A673 (cell line): ENCODE data around the gene GSG1L. TPM values are rescaled to one million over a fixed set of nuclear protein-coding genes. Genes with fewer than 3 reads are reported as not detected.

Experiments
- BruUV-seq: library from RNA; stranded (reverse); fragments of 400-500 nt; replicated peaks from 2 replicates; lab custom pipeline; 2021; lab: Mats Ljungman, UMichigan
- CTCF ChIA-PET: fragments of 300-600 bp; sonication (Branson Sonifier 250); formaldehyde crosslinking; loops from one replicate; lab custom pipeline; 2022; ENCODE audit warnings: antibody characterized with exemption; lab: Charles Lee
- POLR2A ChIA-PET: fragments of 300-600 bp; sonication (Branson Sonifier 250); formaldehyde crosslinking; loops from one replicate; lab custom pipeline; 2022; ENCODE audit warnings: antibody characterized with exemption; ENCODE audit not compliant: low non-redundant PET; lab: Charles Lee
- DNase-seq: peaks from one replicate; pipeline ENCODE4 v3.0.0-alpha.2; 2015; ENCODE audit warnings: low spot score
- H3K27ac ChIP-seq: fragments of 200-600 bp; sonication (generic); 2 replicates; pipeline ENCODE4 v1.5.1; 2016; ENCODE audit warnings: mixed run types, low read depth, mild to moderate bottlenecking, mixed read lengths, antibody characterized with exemption, low read length; ENCODE audit not compliant: poor library complexity, severe bottlenecking
- H3K27me3 ChIP-seq: fragments of 200-600 bp; sonication (generic); replicated peaks from 2 replicates; pipeline ENCODE4 v1.6.1; 2017; ENCODE audit warnings: mixed run types, low read depth, mild to moderate bottlenecking, mixed read lengths, antibody characterized with exemption, low read length; ENCODE audit not compliant: insufficient read depth, poor library complexity
- H3K36me3 ChIP-seq: fragments of 200-600 bp; sonication (generic); 2 replicates; pipeline ENCODE4 v1.6.1; 2016; ENCODE audit warnings: mixed run types, mild to moderate bottlenecking, mixed read lengths, antibody characterized with exemption, low read length; ENCODE audit not compliant: insufficient read depth, poor library complexity, severe bottlenecking
- H3K4me1 ChIP-seq: fragments of 200-600 bp; sonication (generic); 2 replicates; pipeline ENCODE4 v1.6.1; 2017; ENCODE audit warnings: mixed run types, mild to moderate bottlenecking, mixed read lengths, antibody characterized with exemption, low read length; ENCODE audit not compliant: insufficient read depth, poor library complexity, severe bottlenecking
- H3K4me3 ChIP-seq: fragments of 200-600 bp; sonication (generic); 2 replicates; pipeline ENCODE4 v1.5.1; 2016; ENCODE audit warnings: low read depth, mixed run types, mild to moderate bottlenecking, mixed read lengths, low read length; ENCODE audit not compliant: poor library complexity, severe bottlenecking
- H3K9me3 ChIP-seq: fragments of 200-600 bp; sonication (generic); 2 replicates; pipeline ENCODE4 v1.6.1; 2016; ENCODE audit warnings: mixed run types, low read depth, mild to moderate bottlenecking, mixed read lengths, antibody characterized with exemption, low read length; ENCODE audit not compliant: poor library complexity, severe bottlenecking
- EZH2 ChIP-seq: fragments of 200-600 bp; sonication (generic); IDR thresholded peaks from 2 replicates; pipeline ENCODE4 v1.6.1; 2017; ENCODE audit warnings: borderline replicate concordance, low read depth, mild to moderate bottlenecking, mixed read lengths, antibody characterized with exemption, low read length; ENCODE audit not compliant: poor library complexity, severe bottlenecking
- intact Hi-C: fragments of 100-400 bp; cut with micrococcal nuclease; formaldehyde crosslinking; loops from one replicate; pipeline ENCODE4 v1.10.0; 2022; ENCODE audit not compliant: unreplicated experiment
- total RNA-seq: library from RNA; stranded (reverse); gene quantifications from 2 replicates; pipeline ENCODE4 v1.2.3, GENCODE V29; 2021
- TF ChIP-seq, protein P1 (sequence below): fragments of 300-800, 200-600 bp; sonication (generic); conservative IDR thresholded peaks from 2 replicates; pipeline ENCODE4 v1.5.1; 2017; ENCODE audit warnings: low read depth, mild to moderate bottlenecking, antibody characterized with exemption, low read length, moderate library complexity, mixed read lengths

The GSG1L gene
- total RNA-seq, 1 experiment from 2014 or later, result not detected

DNA sequence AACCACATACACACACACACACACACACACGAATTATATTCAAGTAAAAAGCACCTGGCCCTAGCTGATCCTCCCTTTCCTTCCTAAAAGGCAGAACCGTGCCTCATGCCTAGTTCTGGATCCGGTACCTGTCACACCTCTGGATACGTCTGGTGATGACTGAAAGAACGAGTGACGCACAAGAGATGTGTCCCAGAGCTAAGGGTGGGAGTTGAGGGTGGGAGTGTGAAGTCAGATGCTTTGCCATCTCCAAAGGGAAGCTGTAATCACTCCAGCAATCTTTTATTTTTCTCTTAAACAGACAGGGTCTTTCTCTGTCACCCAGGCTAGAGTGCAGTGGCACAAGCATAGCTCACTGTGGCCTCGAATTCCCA lies 26.5 kb upstream of the GSG1L start:
- POLR2A ChIA-PET, result interaction anchor here (0.7 to 0.9 kb wide), 3 partner anchors 15 to 39 kb away, joined by 3 to 4 read pairs (median 3); no protein-coding TSS in a partner anchor

DNA sequence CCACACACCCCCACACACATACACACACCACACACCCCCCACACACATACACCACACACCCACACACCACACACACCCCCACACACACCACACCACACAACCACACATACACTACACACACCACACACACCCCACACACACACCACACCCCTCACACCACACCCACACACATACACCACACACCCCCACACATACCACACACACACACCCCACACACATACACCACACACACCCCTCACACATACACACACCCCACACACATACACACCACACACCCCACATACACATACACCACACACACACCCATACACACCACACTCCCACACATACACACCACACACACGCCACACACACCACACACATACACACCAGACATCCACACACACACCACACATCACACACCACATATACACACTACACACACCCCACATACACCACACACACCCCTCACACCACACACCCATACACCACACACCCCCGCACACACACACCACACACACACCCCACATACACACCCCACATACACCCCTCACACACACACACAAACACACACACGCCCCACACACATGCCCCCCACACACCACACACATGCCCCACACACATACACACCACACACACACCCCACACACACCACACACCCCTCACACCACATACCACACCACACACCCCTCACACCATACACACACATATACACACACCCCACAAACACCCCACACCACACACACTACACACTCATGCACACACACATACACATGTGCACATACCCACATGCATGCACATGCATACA lies 25.9 kb upstream of the GSG1L start:
- H3K4me1 ChIP-seq, result no peaks in the 10 kb centered on the region
- no peaks in the 10 kb centered on the region for H3K36me3 ChIP-seq
- TF ChIP-seq EZH2, result no peak
- TF ChIP-seq, protein P1, sequence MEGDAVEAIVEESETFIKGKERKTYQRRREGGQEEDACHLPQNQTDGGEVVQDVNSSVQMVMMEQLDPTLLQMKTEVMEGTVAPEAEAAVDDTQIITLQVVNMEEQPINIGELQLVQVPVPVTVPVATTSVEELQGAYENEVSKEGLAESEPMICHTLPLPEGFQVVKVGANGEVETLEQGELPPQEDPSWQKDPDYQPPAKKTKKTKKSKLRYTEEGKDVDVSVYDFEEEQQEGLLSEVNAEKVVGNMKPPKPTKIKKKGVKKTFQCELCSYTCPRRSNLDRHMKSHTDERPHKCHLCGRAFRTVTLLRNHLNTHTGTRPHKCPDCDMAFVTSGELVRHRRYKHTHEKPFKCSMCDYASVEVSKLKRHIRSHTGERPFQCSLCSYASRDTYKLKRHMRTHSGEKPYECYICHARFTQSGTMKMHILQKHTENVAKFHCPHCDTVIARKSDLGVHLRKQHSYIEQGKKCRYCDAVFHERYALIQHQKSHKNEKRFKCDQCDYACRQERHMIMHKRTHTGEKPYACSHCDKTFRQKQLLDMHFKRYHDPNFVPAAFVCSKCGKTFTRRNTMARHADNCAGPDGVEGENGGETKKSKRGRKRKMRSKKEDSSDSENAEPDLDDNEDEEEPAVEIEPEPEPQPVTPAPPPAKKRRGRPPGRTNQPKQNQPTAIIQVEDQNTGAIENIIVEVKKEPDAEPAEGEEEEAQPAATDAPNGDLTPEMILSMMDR, result no peak
- intact Hi-C loops, result no loop called here
- CTCF ChIA-PET, result interaction anchor here (1.0 to 1.2 kb wide), 2 partner anchors 117 to 128 kb away, joined by 3 read pairs; no protein-coding TSS in a partner anchor
- DNase-seq, result no peak
- no peak overlapping the region for H3K27ac ChIP-seq
- no peaks in the 10 kb centered on the region for H3K27me3 ChIP-seq
- POLR2A ChIA-PET, result interaction anchor here (0.9 kb wide), 1 partner anchor 14 kb away, joined by 4 read pairs; no protein-coding TSS in a partner anchor
- no peak overlapping the region for H3K4me3 ChIP-seq
- H3K9me3 ChIP-seq, result no peaks in the 10 kb centered on the region
- BruUV-seq, result no TSS peak

More for the DNA sequence above, 26.5 kb upstream of the GSG1L start:
- no peak overlapping the region for H3K4me3 ChIP-seq
- no peaks in the 10 kb centered on the region for H3K36me3 ChIP-seq
- H3K9me3 ChIP-seq, result no peaks in the 10 kb centered on the region
- H3K27me3 ChIP-seq, result no peaks in the 10 kb centered on the region
- CTCF ChIA-PET, result interaction anchor here (1.0 to 1.2 kb wide), 3 partner anchors 118 to 450 kb away, joined by 3 read pairs; no protein-coding TSS in a partner anchor
- H3K27ac ChIP-seq, result no peak overlapping the region
- TF ChIP-seq EZH2, result no peak
- TF ChIP-seq, protein P1, result no peak
- no TSS peak for BruUV-seq
- H3K4me1 ChIP-seq, result no peaks in the 10 kb centered on the region
- no peak for DNase-seq
- intact Hi-C loops, result no loop called here

DNA sequence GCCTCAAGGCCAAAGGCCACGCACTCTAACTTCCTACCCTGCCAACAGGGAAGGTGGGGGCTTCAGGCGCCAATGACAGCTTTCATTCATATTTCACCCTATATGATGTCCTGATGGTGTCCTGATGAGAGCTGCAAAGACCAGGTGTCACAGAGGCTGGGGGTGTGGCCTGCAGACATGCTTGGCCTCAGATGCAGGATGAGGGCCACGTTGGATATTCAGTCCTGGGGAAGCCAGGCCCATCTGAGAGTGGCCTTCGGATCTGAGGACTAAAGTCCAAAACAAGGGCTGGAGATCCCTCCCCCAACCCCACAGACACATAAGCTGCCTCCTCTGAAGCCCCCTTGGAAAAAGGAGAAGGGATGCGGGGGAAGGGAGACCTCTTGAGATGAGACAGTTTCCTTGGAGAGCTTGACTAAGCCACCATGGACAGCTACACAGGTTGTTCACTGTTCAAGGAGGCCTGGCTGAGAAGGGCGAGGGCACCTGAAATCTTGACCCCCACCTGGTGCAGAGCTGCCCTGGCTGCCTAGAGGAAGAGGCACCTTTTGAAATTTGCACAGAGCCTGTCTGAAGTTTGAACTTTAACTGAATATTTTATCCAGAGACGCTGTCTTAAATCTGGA lies 24.3 kb upstream of the GSG1L start:
- intact Hi-C loops, result no loop called here
- no peak for DNase-seq
- Histone ChIP-seq H3K27me3 (no peaks in the 10 kb centered on the region), H3K9me3 (no peaks in the 10 kb centered on the region), H3K4me1 (no peaks in the 10 kb centered on the region), H3K4me3 (no peak overlapping the region), H3K36me3 (no peaks in the 10 kb centered on the region), H3K27ac (no peak overlapping the region)
- ChIA-PET CTCF (no interaction called here), POLR2A (no interaction called here)
- no peak for TF ChIP-seq EZH2
- TF ChIP-seq, protein P1, result no peak
- BruUV-seq, result no TSS peak
